ENCODE measurements around the gene RPS2.
"Not testable (repeated sequence)": the region's sequence is repeated elsewhere in the genome, so short reads cannot be mapped to it uniquely, and the experiment has no call there.

The RPS2 gene

GRCh38 chr16:1964506-1965395, at the start of gene RPS2:
RPS2 (minus strand) TSS chr16:1964826; CDS start chr16:1964625, 201 bp downstream.
- peak; percentile 96 for DNase-seq

- no peak for DNase-seq
These were observed 48.9 kb upstream of the RPS2 start for GRCh38 chr16:2013527-2013926.

GRCh38 chr16:2011726-2012125, 47.1 kb upstream of the RPS2 start:
- not testable (repeated sequence) for DNase-seq

- peak; percentile 84 for DNase-seq
These were observed 45.3 kb upstream of the RPS2 start, which contains the start of gene ZNF598 for GRCh38 chr16:2009791-2010510. ZNF598 (minus strand) TSS chr16:2009821.

- no peak for DNase-seq
These were observed 44.6 kb upstream of the RPS2 start for GRCh38 chr16:2009164-2009711.

GRCh38 chr16:2008631-2009163, 44.1 kb upstream of the RPS2 start:
- DNase-seq: no peak

- DNase-seq: no peak
These were observed 43.4 kb upstream of the RPS2 start for GRCh38 chr16:2008009-2008526.

GRCh38 chr16:2007081-2007836, 42.6 kb upstream of the RPS2 start:
- DNase-seq: no peak

GRCh38 chr16:2006317-2006716, 41.7 kb upstream of the RPS2 start:
- no peak for DNase-seq

- no peak for DNase-seq
These were observed 41.0 kb upstream of the RPS2 start for GRCh38 chr16:2005646-2006045.

GRCh38 chr16:2004795-2005517, 40.3 kb upstream of the RPS2 start:
- no peak for DNase-seq

- DNase-seq: peak; percentile 56
These were observed 39.4 kb upstream of the RPS2 start for GRCh38 chr16:2003827-2004641.

GRCh38 chr16:2003231-2003826, 38.7 kb upstream of the RPS2 start:
- DNase-seq: no peak

- DNase-seq: no peak
These were observed 38.0 kb upstream of the RPS2 start for GRCh38 chr16:2002406-2003230.

- no peak for DNase-seq
These were observed 37.1 kb upstream of the RPS2 start for GRCh38 chr16:2001456-2002355.

GRCh38 chr16:2001035-2001434, 36.4 kb upstream of the RPS2 start:
- no peak for DNase-seq

- DNase-seq: no peak
These were observed 35.4 kb upstream of the RPS2 start for GRCh38 chr16:1999866-2000514.

All from GDM1 (cell line).